ENCODE results near the gene ANXA7.
"Not testable (repeated sequence)": the region's sequence is repeated elsewhere in the genome, so short reads cannot be mapped to it uniquely, and the experiment has no call there.

ANXA7 gene

DNA sequence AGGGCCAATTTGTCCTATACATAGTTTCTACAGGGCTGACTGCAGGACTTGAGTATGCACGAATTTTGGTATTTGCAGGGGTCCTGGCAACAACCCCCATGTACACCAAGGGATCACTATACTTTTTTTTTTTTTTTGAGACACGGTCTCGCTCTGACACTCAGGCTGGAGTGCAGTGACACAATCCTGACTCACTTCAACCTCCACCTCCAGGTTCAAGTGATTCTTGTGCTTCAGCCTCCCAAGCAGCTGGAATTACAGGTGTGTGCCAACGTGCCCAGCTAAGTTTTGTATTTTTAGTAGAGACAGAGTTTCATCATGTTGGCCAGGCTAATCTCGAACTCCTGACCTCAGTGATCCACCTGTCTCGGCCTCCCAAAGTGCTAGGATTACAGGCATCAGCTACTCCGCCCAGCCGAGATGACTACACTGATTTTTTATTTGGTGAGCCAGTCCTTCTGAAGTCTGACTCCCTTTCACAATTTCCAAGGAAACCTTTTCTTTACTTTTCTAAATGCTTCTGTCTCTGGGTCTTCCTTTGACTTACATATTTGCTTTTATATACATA, 75.0 kb downstream of the ANXA7 start:
- TF ChIP-seq, protein P1, sequence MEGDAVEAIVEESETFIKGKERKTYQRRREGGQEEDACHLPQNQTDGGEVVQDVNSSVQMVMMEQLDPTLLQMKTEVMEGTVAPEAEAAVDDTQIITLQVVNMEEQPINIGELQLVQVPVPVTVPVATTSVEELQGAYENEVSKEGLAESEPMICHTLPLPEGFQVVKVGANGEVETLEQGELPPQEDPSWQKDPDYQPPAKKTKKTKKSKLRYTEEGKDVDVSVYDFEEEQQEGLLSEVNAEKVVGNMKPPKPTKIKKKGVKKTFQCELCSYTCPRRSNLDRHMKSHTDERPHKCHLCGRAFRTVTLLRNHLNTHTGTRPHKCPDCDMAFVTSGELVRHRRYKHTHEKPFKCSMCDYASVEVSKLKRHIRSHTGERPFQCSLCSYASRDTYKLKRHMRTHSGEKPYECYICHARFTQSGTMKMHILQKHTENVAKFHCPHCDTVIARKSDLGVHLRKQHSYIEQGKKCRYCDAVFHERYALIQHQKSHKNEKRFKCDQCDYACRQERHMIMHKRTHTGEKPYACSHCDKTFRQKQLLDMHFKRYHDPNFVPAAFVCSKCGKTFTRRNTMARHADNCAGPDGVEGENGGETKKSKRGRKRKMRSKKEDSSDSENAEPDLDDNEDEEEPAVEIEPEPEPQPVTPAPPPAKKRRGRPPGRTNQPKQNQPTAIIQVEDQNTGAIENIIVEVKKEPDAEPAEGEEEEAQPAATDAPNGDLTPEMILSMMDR (IDR thresholded peaks at IDR 0.05; ENCODE audit: low read depth, low read length): no peak

DNA sequence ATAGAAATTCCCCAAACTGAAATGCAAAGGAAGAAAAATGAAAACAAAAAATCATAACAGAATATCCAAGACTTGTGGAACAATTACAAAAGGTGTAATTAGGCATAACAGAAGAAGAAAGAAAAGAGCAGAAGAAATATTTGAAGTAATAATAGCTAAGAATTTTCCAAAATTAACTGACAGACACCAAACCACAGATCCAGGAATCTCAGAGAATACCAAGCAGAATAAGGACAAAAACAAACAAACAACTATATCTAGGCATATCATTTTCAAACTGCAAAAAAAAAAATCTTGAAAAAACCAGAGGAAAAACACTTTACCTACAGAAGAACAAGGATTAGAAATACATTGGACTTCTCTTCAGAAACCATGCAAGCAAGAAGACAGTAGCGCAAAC, 80.7 kb downstream of the ANXA7 start:
- TF ChIP-seq, protein P1 (IDR thresholded peaks at IDR 0.05; ENCODE audit: low read depth, low read length): no peak
- H3K4me3 ChIP-seq (ENCODE audit: low read depth, low read length): no peak overlapping the region

More for the DNA sequence above, 75.0 kb downstream of the ANXA7 start:
- no peak overlapping the region for H3K4me3 ChIP-seq (ENCODE audit: low read depth, low read length)

DNA sequence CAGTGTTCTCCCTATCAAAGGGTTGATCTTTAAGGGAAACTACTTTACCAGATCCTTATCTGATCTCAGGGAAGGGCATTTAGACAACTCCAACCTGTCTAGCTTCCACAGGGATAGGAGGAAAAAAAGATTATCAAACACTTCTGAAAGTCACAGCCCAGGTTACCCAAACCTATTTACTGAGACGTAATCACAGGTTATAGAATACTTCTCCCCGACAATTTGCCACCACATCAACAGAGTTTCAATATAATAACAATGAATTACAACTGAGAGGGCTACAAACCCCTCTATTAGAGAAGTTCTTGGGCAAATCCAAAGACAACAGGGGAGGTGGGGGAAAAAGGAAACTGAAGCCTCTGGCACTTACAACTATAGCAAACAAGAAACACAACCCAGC, 81.5 kb downstream of the ANXA7 start:
- no peak overlapping the region for H3K4me3 ChIP-seq (ENCODE audit: low read depth, low read length)
- TF ChIP-seq, protein P1 (IDR thresholded peaks at IDR 0.05; ENCODE audit: low read depth, low read length): no peak

DNA sequence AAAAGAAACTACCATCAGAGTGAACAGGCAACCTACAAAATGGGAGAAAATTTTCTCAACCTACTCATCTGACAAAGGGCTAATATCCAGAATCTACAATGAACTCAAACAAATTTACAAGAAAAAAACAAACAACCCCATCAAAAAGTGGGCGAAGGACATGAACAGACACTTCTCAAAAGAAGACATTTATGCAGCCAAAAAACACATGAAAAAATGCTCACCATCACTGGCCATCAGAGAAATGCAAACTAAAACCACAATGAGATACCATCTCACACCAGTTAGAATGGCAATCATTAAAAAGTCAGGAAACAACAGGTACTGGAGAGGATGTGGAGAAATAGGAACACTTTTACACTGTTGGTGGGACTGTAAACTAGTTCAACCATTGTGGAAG, 85.3 kb downstream of the ANXA7 start:
- not testable (repeated sequence) for H3K4me3 ChIP-seq (ENCODE audit: low read depth, low read length)

DNA sequence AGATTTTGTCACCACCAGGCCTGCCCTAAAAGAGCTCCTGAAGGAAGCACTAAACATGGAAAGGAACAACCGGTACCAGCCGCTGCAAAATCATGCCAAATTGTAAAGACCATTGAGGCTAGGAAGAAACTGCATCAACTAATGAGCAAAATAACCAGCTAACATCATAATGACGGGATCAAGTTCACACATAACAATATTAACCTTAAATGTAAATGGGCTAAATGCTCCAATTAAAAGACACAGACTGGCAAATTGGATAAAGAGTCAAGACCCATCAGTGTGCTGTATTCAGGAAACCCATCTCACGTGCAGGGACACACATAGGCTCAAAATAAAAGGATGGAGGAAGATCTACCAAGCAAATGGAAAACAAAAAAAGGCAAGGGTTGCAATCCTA, 88.6 kb downstream of the ANXA7 start:
- not testable (repeated sequence) for H3K4me3 ChIP-seq (ENCODE audit: low read depth, low read length)

All from WI38 (cell line).